WTC11 (cell line): ENCODE results near the gene CXCR1. TPM values are rescaled to one million over a fixed set of nuclear protein-coding genes. Genes with fewer than 3 reads are reported as not detected.

Source experiments
- ATAC-seq: fragments of 200-7000 bp; cut with Tn5 transposase; 2 replicates; pipeline ENCODE4 v1.10.0; 2021; ENCODE audit warnings: mild to moderate bottlenecking, moderate library complexity
- CTCF ChIA-PET: fragments of 300-600 bp; sonication (Branson Sonifier 250); formaldehyde crosslinking; loops from one replicate; lab custom pipeline; 2021; ENCODE audit warnings: antibody characterized with exemption; lab: Charles Lee
- POLR2A ChIA-PET: fragments of 350-600 bp; sonication (Branson Sonifier 250); formaldehyde crosslinking; loops from one replicate; lab custom pipeline; 2021; ENCODE audit warnings: antibody characterized with exemption; lab: Charles Lee
- DNase-seq: peaks from one replicate; pipeline ENCODE4 v3.0.0; 2021; ENCODE audit warnings: low spot score
- H3K27ac Mint-ChIP-seq: 2 replicates; pipeline ENCODE4 v1.8.0; 2021; ENCODE audit warnings: mixed read lengths
- H3K27me3 Mint-ChIP-seq: 2 replicates; pipeline ENCODE4 v1.8.0; 2021; ENCODE audit warnings: low read depth, mild to moderate bottlenecking, moderate library complexity, mixed read lengths
- H3K36me3 Mint-ChIP-seq: 2 replicates; pipeline ENCODE4 v1.8.0; 2021; ENCODE audit warnings: mixed read lengths
- H3K4me1 Mint-ChIP-seq: 2 replicates; pipeline ENCODE4 v1.8.0; 2022; ENCODE audit warnings: mixed read lengths
- H3K4me3 Mint-ChIP-seq: 2 replicates; pipeline ENCODE4 v1.8.0; 2021; ENCODE audit warnings: mild to moderate bottlenecking, moderate library complexity, mixed read lengths
- H3K9me3 Mint-ChIP-seq: 2 replicates; pipeline ENCODE4 v1.8.0; 2021; ENCODE audit warnings: mixed read lengths
- AR ChIP-seq: fragments of 250-450 bp; sonication (Bioruptor Pico); IDR thresholded peaks from 2 replicates; pipeline ENCODE4 v1.9.0; 2021; ENCODE audit warnings: mild to moderate bottlenecking
- ATF3 ChIP-seq: sonication (generic); formaldehyde crosslinking; conservative IDR thresholded peaks from 2 replicates; pipeline ENCODE4 v1.8.1; 2022; ENCODE audit warnings: mild to moderate bottlenecking, missing genetic modification reagents
- E2F5 ChIP-seq: sonication (generic); formaldehyde crosslinking; IDR thresholded peaks from 2 replicates; pipeline ENCODE4 v1.8.1; 2022; ENCODE audit warnings: mild to moderate bottlenecking, moderate library complexity, missing genetic modification reagents
- EMX1 ChIP-seq: fragments of 250-450 bp; sonication (Bioruptor Pico); IDR thresholded peaks from 2 replicates; pipeline ENCODE4 v1.8.0; 2021; ENCODE audit warnings: mild to moderate bottlenecking
- FOXK1 ChIP-seq: sonication (generic); formaldehyde crosslinking; IDR thresholded peaks from 2 replicates; pipeline ENCODE4 v1.8.0; 2022; ENCODE audit warnings: mild to moderate bottlenecking, moderate library complexity, missing genetic modification reagents
- FOXP1 ChIP-seq: sonication (generic); formaldehyde crosslinking; IDR thresholded peaks from 2 replicates; pipeline ENCODE4 v1.8.0; 2022; ENCODE audit warnings: missing genetic modification reagents, mild to moderate bottlenecking, moderate library complexity, borderline replicate concordance
- GTF2I ChIP-seq: fragments of 250-450 bp; sonication (Bioruptor Pico); conservative IDR thresholded peaks from 2 replicates; pipeline ENCODE4 v1.4.0; 2021; ENCODE audit warnings: mild to moderate bottlenecking
- IRF2 ChIP-seq: sonication (generic); formaldehyde crosslinking; IDR thresholded peaks from 2 replicates; pipeline ENCODE4 v1.8.0; 2022; ENCODE audit warnings: low read depth, missing genetic modification reagents, borderline replicate concordance
- JAZF1 ChIP-seq: fragments of 250-450 bp; sonication (Bioruptor Pico); IDR thresholded peaks from 2 replicates; pipeline ENCODE4 v1.9.0; 2021; ENCODE audit warnings: moderate library complexity, mild to moderate bottlenecking, inconsistent platforms
- MAX ChIP-seq: sonication (generic); formaldehyde crosslinking; IDR thresholded peaks from 2 replicates; pipeline ENCODE4 v1.8.0; 2022; ENCODE audit warnings: mild to moderate bottlenecking, missing genetic modification reagents
- MLX ChIP-seq: sonication (generic); formaldehyde crosslinking; IDR thresholded peaks from 2 replicates; pipeline ENCODE4 v1.8.1; 2023; ENCODE audit warnings: mild to moderate bottlenecking, missing genetic modification reagents, moderate library complexity
- NFATC4 ChIP-seq: fragments of 250-450 bp; sonication (Bioruptor Pico); IDR thresholded peaks from 2 replicates; pipeline ENCODE4 v1.9.0; 2021; ENCODE audit warnings: mild to moderate bottlenecking
- NFE2L1 ChIP-seq: sonication (generic); formaldehyde crosslinking; IDR thresholded peaks from 2 replicates; pipeline ENCODE4 v1.8.1; 2023; ENCODE audit warnings: missing genetic modification reagents
- OVOL2 ChIP-seq: fragments of 250-450 bp; sonication (Bioruptor Pico); IDR thresholded peaks from 2 replicates; pipeline ENCODE4 v1.9.0; 2021; ENCODE audit warnings: mild to moderate bottlenecking, borderline replicate concordance
- PREB ChIP-seq: sonication (generic); formaldehyde crosslinking; IDR thresholded peaks from 2 replicates; pipeline ENCODE4 v1.8.1; 2022; ENCODE audit warnings: mild to moderate bottlenecking, missing genetic modification reagents, moderate library complexity, borderline replicate concordance
- SMAD3 ChIP-seq: sonication (generic); formaldehyde crosslinking; IDR thresholded peaks from 2 replicates; pipeline ENCODE4 v1.8.0; 2022; ENCODE audit warnings: missing genetic modification reagents, mild to moderate bottlenecking, borderline replicate concordance
- TEAD1 ChIP-seq: sonication (generic); formaldehyde crosslinking; IDR thresholded peaks from 2 replicates; pipeline ENCODE4 v1.8.0; 2022; ENCODE audit warnings: mild to moderate bottlenecking, missing genetic modification reagents
- USF2 ChIP-seq: sonication (generic); formaldehyde crosslinking; IDR thresholded peaks from 2 replicates; pipeline ENCODE4 v1.8.1; 2023; ENCODE audit warnings: mild to moderate bottlenecking, missing genetic modification reagents, moderate library complexity
- ZMAT4 ChIP-seq: fragments of 250-450 bp; sonication (Bioruptor Pico); IDR thresholded peaks from 2 replicates; pipeline ENCODE4 v1.9.0; 2021; ENCODE audit warnings: mild to moderate bottlenecking
- ZNF232 ChIP-seq: sonication (generic); formaldehyde crosslinking; IDR thresholded peaks from 2 replicates; pipeline ENCODE4 v1.8.0; 2022; ENCODE audit warnings: mild to moderate bottlenecking, missing genetic modification reagents
- ZNF281 ChIP-seq: sonication (generic); formaldehyde crosslinking; IDR thresholded peaks from 2 replicates; pipeline ENCODE4 v1.8.0; 2023; ENCODE audit warnings: mild to moderate bottlenecking, missing genetic modification reagents
- ZNF423 ChIP-seq: fragments of 250-450 bp; sonication (Bioruptor Pico); IDR thresholded peaks from 2 replicates; pipeline ENCODE4 v2.1.2; 2022; ENCODE audit warnings: mild to moderate bottlenecking, moderate library complexity
- total RNA-seq: library from RNA; stranded (reverse); gene quantifications from 3 replicates; pipeline ENCODE4 v1.2.3, GENCODE V29; 2021

The CXCR1 gene
- total RNA-seq, 1 experiment from 2014 or later, result not detected

- TF ChIP-seq PREB (CRISPR knock-in tag) (no peak), TEAD1 (CRISPR knock-in tag) (no peak), MAX (CRISPR knock-in tag) (no peak)
Measured at GRCh38 chr2:218214116-218214515, 47.4 kb upstream of the CXCR1 start (continued).

DNA sequence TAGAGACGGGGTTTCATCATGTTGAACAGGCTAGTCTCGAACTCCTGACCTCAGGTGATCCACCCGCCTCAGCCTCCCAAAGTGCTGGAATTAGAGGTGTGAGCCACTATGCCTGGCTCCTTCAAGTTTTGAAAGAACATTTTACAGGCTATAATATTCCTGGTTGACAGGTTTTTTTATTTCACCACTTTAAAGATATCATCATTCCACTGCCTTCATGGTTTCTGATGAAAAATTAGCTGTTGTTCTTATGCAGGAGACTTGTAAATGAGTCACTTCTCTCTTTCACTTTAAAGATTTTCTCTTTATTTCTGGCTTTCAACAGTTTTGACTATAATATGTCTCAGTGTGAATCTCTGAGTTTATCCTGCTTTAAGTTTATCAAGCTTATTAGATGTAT lies 42.3 kb upstream of the CXCR1 start:
- TF ChIP-seq ZNF423 (no peak), ZMAT4 (CRISPR knock-in tag) (no peak), MLX (CRISPR knock-in tag) (no peak), NFATC4 (CRISPR knock-in tag) (no peak), MAX (CRISPR knock-in tag) (no peak), ZNF281 (CRISPR knock-in tag) (no peak), GTF2I (CRISPR knock-in tag) (no peak), OVOL2 (CRISPR knock-in tag) (no peak), IRF2 (CRISPR knock-in tag) (no peak), USF2 (CRISPR knock-in tag) (no peak), AR (CRISPR knock-in tag) (no peak), E2F5 (CRISPR knock-in tag) (no peak), FOXK1 (no peak), ATF3 (CRISPR knock-in tag) (no peak), JAZF1 (CRISPR knock-in tag) (no peak), EMX1 (no peak), NFE2L1 (no peak), SMAD3 (CRISPR knock-in tag) (no peak), ZNF232 (no peak), FOXP1 (CRISPR knock-in tag) (no peak)
- Mint-ChIP-seq H3K27me3 (peaks cover 10% of the 10 kb centered on the region), H3K9me3 (peaks cover 8% of the 10 kb centered on the region), H3K36me3 (no peaks in the 10 kb centered on the region), H3K27ac (no peak overlapping the region), H3K4me1 (peaks cover 4% of the 10 kb centered on the region), H3K4me3 (no peak overlapping the region)
- ATAC-seq, result no peak
- POLR2A ChIA-PET, result interaction anchor here (0.6 kb wide), 1 partner anchor 18 kb away, joined by 3 read pairs; no protein-coding TSS in a partner anchor
- CTCF ChIA-PET, result no interaction called here
- no peak for DNase-seq
